ENCODE data around the gene PKD2.
"Not testable (repeated sequence)": the region's sequence is repeated elsewhere in the genome, so short reads cannot be mapped to it uniquely, and the experiment has no call there.

Gene PKD2

GRCh38 chr4:88070031-88070430 lies 62.6 kb downstream of the PKD2 start:
- DNase-seq (ENCODE audit: low spot score): no peak

- DNase-seq (ENCODE audit: low spot score): no peak
Observed at GRCh38 chr4:88075336-88075735, 67.9 kb downstream of the PKD2 start.

GRCh38 chr4:88077911-88078524 lies 70.6 kb downstream of the PKD2 start:
- no peak for DNase-seq (ENCODE audit: low spot score)

GRCh38 chr4:88078579-88078978 lies 71.1 kb downstream of the PKD2 start:
- no peak for DNase-seq (ENCODE audit: low spot score)

- DNase-seq (ENCODE audit: low spot score): no peak
Observed at GRCh38 chr4:88080626-88081025, 73.2 kb downstream of the PKD2 start.

GRCh38 chr4:88087004-88087403 lies 79.6 kb downstream of the PKD2 start:
- DNase-seq (ENCODE audit: low spot score): no peak

- DNase-seq (ENCODE audit: low spot score): peak; percentile 45
Observed at GRCh38 chr4:88090898-88091297, 83.5 kb downstream of the PKD2 start.

GRCh38 chr4:88091378-88091777 lies 83.9 kb downstream of the PKD2 start:
- DNase-seq (ENCODE audit: low spot score): no peak

GRCh38 chr4:88093874-88094273 lies 86.4 kb downstream of the PKD2 start:
- no peak for DNase-seq (ENCODE audit: low spot score)

GRCh38 chr4:88097301-88097700 lies 89.9 kb downstream of the PKD2 start:
- no peak for DNase-seq (ENCODE audit: low spot score)

- no peak for DNase-seq (ENCODE audit: low spot score)
Observed at GRCh38 chr4:88097781-88098180, 90.3 kb downstream of the PKD2 start.

- no peak for DNase-seq (ENCODE audit: low spot score)
Observed at GRCh38 chr4:88098993-88099752, 91.7 kb downstream of the PKD2 start.

GRCh38 chr4:88101165-88101564 lies 93.7 kb downstream of the PKD2 start:
- DNase-seq (ENCODE audit: low spot score): peak; percentile 82

- DNase-seq (ENCODE audit: low spot score): no peak
Observed at GRCh38 chr4:88102026-88102425, 94.6 kb downstream of the PKD2 start.

GRCh38 chr4:88104902-88105610 lies 97.6 kb downstream of the PKD2 start:
- DNase-seq (ENCODE audit: low spot score): no peak

GRCh38 chr4:88106205-88106604 lies 98.8 kb downstream of the PKD2 start:
- DNase-seq (ENCODE audit: low spot score): no peak

- DNase-seq (ENCODE audit: low spot score): peak; percentile 42
Observed at GRCh38 chr4:88107406-88108107, 100.1 kb downstream of the PKD2 start.

GRCh38 chr4:88108108-88108465 lies 100.7 kb downstream of the PKD2 start:
- not testable (repeated sequence) for DNase-seq (ENCODE audit: low spot score)

- DNase-seq (ENCODE audit: low spot score): no peak
Observed at GRCh38 chr4:88108747-88109122, 101.3 kb downstream of the PKD2 start.

GRCh38 chr4:88109123-88109881 lies 101.9 kb downstream of the PKD2 start:
- no peak for DNase-seq (ENCODE audit: low spot score)

GRCh38 chr4:88110826-88111225 lies 103.4 kb downstream of the PKD2 start:
- peak; percentile 10 for DNase-seq (ENCODE audit: low spot score)

- DNase-seq (ENCODE audit: low spot score): no peak
Observed at GRCh38 chr4:88112856-88113255, 105.4 kb downstream of the PKD2 start.

Measured in pons (tissue), 1 donor.